BE2C (cell line): ENCODE measurements around the gene ZKSCAN5.

Experiments used
- DNase-seq: peaks from one replicate; pipeline ENCODE4 v3.0.0-alpha.2; 2020
- H3K27me3 ChIP-seq: fragments of 250-450 bp; sonication (Bioruptor Pico); 2 replicates; pipeline ENCODE4 v1.5.1; 2020; ENCODE audit warnings: mild to moderate bottlenecking
- H3K36me3 ChIP-seq: fragments of 250-450 bp; sonication (Bioruptor Pico); 2 replicates; pipeline ENCODE4 v1.5.1; 2020; ENCODE audit warnings: mild to moderate bottlenecking
- H3K4me1 ChIP-seq: fragments of 250-450 bp; sonication (Bioruptor Pico); 2 replicates; pipeline ENCODE4 v1.5.1; 2020
- H3K4me3 ChIP-seq: 2 replicates; pipeline ENCODE4 v1.5.1; 2011; ENCODE audit warnings: low read depth, low read length
- H3K9me3 ChIP-seq: fragments of 250-450 bp; sonication (Bioruptor Pico); 2 replicates; pipeline ENCODE4 v1.5.1; 2020
- CTCF ChIP-seq: IDR thresholded peaks from 2 replicates; pipeline ENCODE4 v1.5.1; 2012; ENCODE audit warnings: mild to moderate bottlenecking, low read depth, low read length

ZKSCAN5 gene

GRCh38 chr7:99489235-99489634 is 15.2 kb upstream of the ZKSCAN5 start:
- DNase-seq = no peak
- TF ChIP-seq CTCF = peak; percentile 8; the same call in 1 of the 2 replicates
- H3K36me3 ChIP-seq = peaks cover 19% of the 10 kb centered on the region
- no peak overlapping the region for H3K4me3 ChIP-seq
- H3K27me3 ChIP-seq = no peaks in the 10 kb centered on the region
- no peaks in the 10 kb centered on the region for H3K4me1 ChIP-seq
- peaks cover 10% of the 10 kb centered on the region for H3K9me3 ChIP-seq

GRCh38 chr7:99490878-99491277 is 13.6 kb upstream of the ZKSCAN5 start:
- Histone ChIP-seq H3K36me3 (peaks cover 34% of the 10 kb centered on the region), H3K27me3 (no peaks in the 10 kb centered on the region), H3K4me3 (no peak overlapping the region), H3K4me1 (no peaks in the 10 kb centered on the region), H3K9me3 (peaks cover 10% of the 10 kb centered on the region)
- TF ChIP-seq CTCF = peak; percentile 14; the same call in 1 of the 2 replicates
- DNase-seq = no peak

GRCh38 chr7:99493823-99494222 is 10.6 kb upstream of the ZKSCAN5 start:
- Histone ChIP-seq H3K36me3 (peaks cover 50% of the 10 kb centered on the region), H3K9me3 (peaks cover 10% of the 10 kb centered on the region), H3K4me3 (no peak overlapping the region), H3K27me3 (no peaks in the 10 kb centered on the region), H3K4me1 (no peaks in the 10 kb centered on the region)
- TF ChIP-seq CTCF = no peak
- no peak for DNase-seq

- Histone ChIP-seq H3K4me3 (peak overlapping the region; percentile 95), H3K4me1 (no peaks in the 10 kb centered on the region), H3K9me3 (peaks cover 10% of the 10 kb centered on the region), H3K36me3 (peaks cover 44% of the 10 kb centered on the region), H3K27me3 (no peaks in the 10 kb centered on the region)
- no peak for TF ChIP-seq CTCF
- DNase-seq = no peak
Observed at GRCh38 chr7:99497766-99498545, 6.5 kb upstream of the ZKSCAN5 start.

GRCh38 chr7:99498546-99498944 is 5.9 kb upstream of the ZKSCAN5 start:
- no peaks in the 10 kb centered on the region for H3K4me1 ChIP-seq
- no peaks in the 10 kb centered on the region for H3K27me3 ChIP-seq
- no peak for DNase-seq
- peaks cover 38% of the 10 kb centered on the region for H3K36me3 ChIP-seq
- H3K4me3 ChIP-seq = peak overlapping the region; percentile 95
- H3K9me3 ChIP-seq = peaks cover 6% of the 10 kb centered on the region
- TF ChIP-seq CTCF = no peak

- H3K27me3 ChIP-seq = no peaks in the 10 kb centered on the region
- DNase-seq = no peak
- no peaks in the 10 kb centered on the region for H3K9me3 ChIP-seq
- TF ChIP-seq CTCF = no peak
- peaks cover 30% of the 10 kb centered on the region for H3K36me3 ChIP-seq
- peak overlapping the region; percentile 95 for H3K4me3 ChIP-seq
- no peaks in the 10 kb centered on the region for H3K4me1 ChIP-seq
Observed at GRCh38 chr7:99499371-99499720, 5.1 kb upstream of the ZKSCAN5 start.
